IMR-90 (cell line): Measurements from ENCODE around the gene CCDC170. TPM values are rescaled to one million over a fixed set of nuclear protein-coding genes. Genes with fewer than 3 reads are reported as not detected.

Source experiments
- ATAC-seq: fragments of 200-7000 bp; cut with Tn5 transposase; 2 replicates; pipeline ENCODE4 v1.9.1; 2020; ENCODE audit warnings: low read depth, mild to moderate bottlenecking, moderate library complexity
- BruUV-seq: library from RNA; stranded (reverse); fragments of 400-500 nt; replicated peaks from 2 replicates; lab custom pipeline; 2021; lab: Mats Ljungman, UMichigan
- CTCF ChIA-PET: fragments of 300-600 bp; formaldehyde crosslinking; extraction: SDS; loops from one replicate; lab custom pipeline; 2021; ENCODE audit warnings: antibody characterized with exemption; lab: Yijun Ruan, JAX
- POLR2A ChIA-PET: fragments of 300-600 bp; sonication (Branson Sonifier 250); formaldehyde crosslinking; loops from one replicate; lab custom pipeline; 2022; ENCODE audit warnings: antibody characterized with exemption; ENCODE audit not compliant: unreplicated experiment; lab: Charles Lee
- DNase-seq: peaks from one replicate; pipeline ENCODE4 v3.0.0; 2013
- H2AFZ ChIP-seq: replicated peaks from 2 replicates; pipeline ENCODE3; 2013; ENCODE audit warnings: low read length, mild to moderate bottlenecking; ENCODE audit not compliant: poor library complexity
- H2AK5ac ChIP-seq: 2 replicates; pipeline ENCODE4 v1.6.1; 2013; ENCODE audit warnings: low read depth, low read length, inconsistent platforms
- H2AK9ac ChIP-seq: replicated peaks from 2 replicates; pipeline ENCODE3; 2013; ENCODE audit warnings: mild to moderate bottlenecking, low read depth, low read length, moderate library complexity; ENCODE audit not compliant: poor library complexity
- H2BK120ac ChIP-seq: 2 replicates; pipeline ENCODE4 v1.6.1; 2013; ENCODE audit warnings: low read depth, low read length, inconsistent platforms
- H2BK15ac ChIP-seq: 3 replicates; pipeline ENCODE4 v1.6.1; 2013; ENCODE audit warnings: low read depth, low read length, inconsistent platforms
- H2BK20ac ChIP-seq: 2 replicates; pipeline ENCODE4 v1.6.1; 2013; ENCODE audit warnings: low read depth, mild to moderate bottlenecking, inconsistent platforms, low read length, moderate library complexity
- H2BK5ac ChIP-seq: 2 replicates; pipeline ENCODE4 v1.6.1; 2013; ENCODE audit warnings: mild to moderate bottlenecking, low read depth, low read length, inconsistent platforms; ENCODE audit not compliant: poor library complexity, severe bottlenecking
- H3K14ac ChIP-seq: replicated peaks from 2 replicates; pipeline ENCODE4 v1.6.1; 2013; ENCODE audit warnings: low read depth, low read length, inconsistent platforms
- H3K18ac ChIP-seq: 2 replicates; pipeline ENCODE4 v1.6.1; 2013; ENCODE audit warnings: low read depth, low read length, control low read depth
- H3K23ac ChIP-seq: 2 replicates; pipeline ENCODE4 v1.6.1; 2013; ENCODE audit warnings: low read depth, low read length, inconsistent platforms
- H3K27ac ChIP-seq: 2 replicates; pipeline ENCODE4 v1.5.1; 2013; ENCODE audit warnings: mild to moderate bottlenecking, control low read depth, low read length; ENCODE audit not compliant: insufficient read depth
- H3K27me3 ChIP-seq: 2 replicates; pipeline ENCODE4 v1.6.1; 2013; ENCODE audit warnings: low read length; ENCODE audit not compliant: control insufficient read depth, insufficient read depth
- H3K36me3 ChIP-seq: 2 replicates; pipeline ENCODE4 v1.6.1; 2013; ENCODE audit warnings: low read length, mixed read lengths; ENCODE audit not compliant: control insufficient read depth, insufficient read depth
- H3K4ac ChIP-seq: 2 replicates; pipeline ENCODE4 v1.6.1; 2013; ENCODE audit warnings: low read depth, low read length, inconsistent platforms
- H3K4me1 ChIP-seq: 2 replicates; pipeline ENCODE4 v1.6.1; 2013; ENCODE audit warnings: low read length, mixed read lengths; ENCODE audit not compliant: control insufficient read depth, insufficient read depth
- H3K4me2 ChIP-seq: 2 replicates; pipeline ENCODE4 v1.6.1; 2013; ENCODE audit warnings: low read depth, mild to moderate bottlenecking, control low read depth, low read length, moderate library complexity
- H3K4me3 ChIP-seq: 2 replicates; pipeline ENCODE4 v1.5.1; 2013; ENCODE audit warnings: low read depth, mild to moderate bottlenecking, control low read depth, low read length, moderate library complexity; ENCODE audit not compliant: insufficient read depth
- H3K56ac ChIP-seq: 2 replicates; pipeline ENCODE4 v1.6.1; 2013; ENCODE audit warnings: low read length, inconsistent platforms; ENCODE audit not compliant: insufficient read depth; ENCODE audit errors: extremely low read depth
- H3K79me1 ChIP-seq, 2 experiments: 2 replicates each; pipeline ENCODE4 v1.6.1; 2013; ENCODE audit warnings: low read length in 2 of 2, inconsistent platforms in 1 of 2, low read depth in 1 of 2
- H3K9ac ChIP-seq: 2 replicates; pipeline ENCODE4 v1.6.1; 2013; ENCODE audit warnings: low read depth, low read length, control low read depth
- H3K9me1 ChIP-seq: 2 replicates; pipeline ENCODE4 v1.6.1; 2013; ENCODE audit warnings: low read length, inconsistent platforms; ENCODE audit not compliant: insufficient read depth
- H3K9me3 ChIP-seq: 2 replicates; pipeline ENCODE4 v1.6.1; 2013; ENCODE audit warnings: low read length; ENCODE audit not compliant: control insufficient read depth, insufficient read depth
- H4K20me1 ChIP-seq: 2 replicates; pipeline ENCODE4 v1.6.1; 2013; ENCODE audit warnings: low read length, inconsistent platforms; ENCODE audit not compliant: insufficient read depth
- H4K5ac ChIP-seq: 2 replicates; pipeline ENCODE4 v1.6.1; 2013; ENCODE audit warnings: mild to moderate bottlenecking, low read depth, low read length, control low read depth
- H4K8ac ChIP-seq, 2 experiments: 2 replicates each; pipeline ENCODE4 v1.6.1; 2013; ENCODE audit warnings: low read depth in 2 of 2, low read length in 2 of 2, control low read depth in 1 of 2, inconsistent platforms in 1 of 2
- H4K91ac ChIP-seq: 2 replicates; pipeline ENCODE4 v1.6.1; 2013; ENCODE audit warnings: low read depth, low read length, inconsistent platforms; ENCODE audit not compliant: insufficient read depth
- BHLHE40 ChIP-seq: fragments of 150-350 bp; IDR thresholded peaks from 2 replicates; pipeline ENCODE4 v1.6.1; 2016; ENCODE audit warnings: mild to moderate bottlenecking, low read depth, low read length
- CEBPB ChIP-seq: IDR thresholded peaks from 2 replicates; pipeline ENCODE4 v1.6.1; 2012; ENCODE audit warnings: low read depth, low read length, improper control_type of control experiment
- CHD1 ChIP-seq: IDR thresholded peaks from 2 replicates; pipeline ENCODE4 v1.6.1; 2012; ENCODE audit warnings: low read depth, low read length, improper control_type of control experiment
- CTCF ChIP-seq: conservative IDR thresholded peaks from 2 replicates; pipeline ENCODE4 v1.5.1; 2012; ENCODE audit warnings: mild to moderate bottlenecking, low read depth, low read length, improper control_type of control experiment
- ELK1 ChIP-seq: fragments of 150-350 bp; IDR thresholded peaks from 2 replicates; pipeline ENCODE4 v1.6.1; 2016; ENCODE audit warnings: low read depth, mild to moderate bottlenecking, low read length, moderate library complexity, borderline replicate concordance
- FOS ChIP-seq: fragments of 150-350 bp; IDR thresholded peaks from 2 replicates; pipeline ENCODE4 v1.6.1; 2016; ENCODE audit warnings: low read depth, low read length
- MAFK ChIP-seq: IDR thresholded peaks from 2 replicates; pipeline ENCODE4 v1.6.1; 2012; ENCODE audit warnings: low read depth, low read length, improper control_type of control experiment
- MAZ ChIP-seq: IDR thresholded peaks from 2 replicates; pipeline ENCODE4 v1.6.1; 2012; ENCODE audit warnings: low read depth, mild to moderate bottlenecking, low read length, improper control_type of control experiment, moderate library complexity, borderline replicate concordance
- MXI1 ChIP-seq: IDR thresholded peaks from 2 replicates; pipeline ENCODE4 v1.6.1; 2012; ENCODE audit warnings: low read depth, mild to moderate bottlenecking, low read length, moderate library complexity, borderline replicate concordance
- RAD21 ChIP-seq: IDR thresholded peaks from 2 replicates; pipeline ENCODE4 v1.6.1; 2012; ENCODE audit warnings: low read length, improper control_type of control experiment
- RFX5 ChIP-seq: IDR thresholded peaks from 2 replicates; pipeline ENCODE4 v1.8.0; 2012; ENCODE audit warnings: low read depth, mild to moderate bottlenecking, low read length, moderate library complexity
- SMC3 ChIP-seq: fragments of 150-350 bp; IDR thresholded peaks from 2 replicates; pipeline ENCODE4 v1.6.1; 2016; ENCODE audit warnings: low read depth, mild to moderate bottlenecking, antibody characterized with exemption, low read length, moderate library complexity
- USF2 ChIP-seq: fragments of 150-350 bp; IDR thresholded peaks from 2 replicates; pipeline ENCODE4 v1.6.1; 2017; ENCODE audit warnings: mild to moderate bottlenecking, antibody characterized with exemption, low read length, low read depth
- WGBS, 2 experiments: methylation state at CpG; one replicate each; pipeline versions ENCODE4 v1.1.5 to v1.1.7; 2013; ENCODE audit warnings: missing lambda C conversion rate in 2 of 2; ENCODE audit not compliant: insufficient read length in 1 of 2; ENCODE audit errors: extremely low coverage in 2 of 2; 5-methylcytosine and 5-hydroxymethylcytosine counted together
- dilution Hi-C: fragments of 300-500 bp; cut with HindIII; formaldehyde crosslinking; loops from one replicate; pipeline ENCODE4 v1.14.3; 2018; ENCODE audit warnings: low sequenced_read_pairs; ENCODE audit not compliant: unreplicated experiment
- in situ Hi-C: fragments of 300-500 bp; cut with MboI; formaldehyde crosslinking; loops from 3 replicates; pipeline ENCODE4 v1.14.3; 2019; ENCODE audit warnings: low sequenced_read_pairs, inconsistent platforms, mixed read lengths
- intact Hi-C: fragments of 100-400 bp; cut with micrococcal nuclease; formaldehyde crosslinking; loops from 2 replicates; pipeline ENCODE4 v1.10.0; 2022
- polyA plus RNA-seq, 3 experiments: library from polyadenylated mRNA; depleted of rRNA; stranded (reverse); fragments of >200 nt; gene quantifications; 2 replicates each; pipeline ENCODE4 v1.2.3, GENCODE V29; 2012; ENCODE audit warnings: low replicate concordance in 1 of 3
- total RNA-seq: library from RNA; depleted of rRNA; stranded (reverse); fragments of >200 nt; gene quantifications from 2 replicates; pipeline ENCODE4 v1.2.3, GENCODE V29; 2012

Gene CCDC170
- total and polyA plus RNA-seq, 2 of the 4 experiments (the other 2 are of a cell fraction), result 0.12 to 0.54 TPM

- no peak overlapping the region for H2BK20ac ChIP-seq
- CTCF ChIA-PET, result no interaction called here
- in situ Hi-C loops (no loop called here), intact Hi-C loops (no loop called here), dilution Hi-C loops (no loop called here)
- no peak overlapping the region for H3K18ac ChIP-seq
- TF ChIP-seq FOS, result no peak
- TF ChIP-seq ELK1, result no peak
- no peak for TF ChIP-seq USF2
- TF ChIP-seq CTCF, result no peak
- TF ChIP-seq RAD21, result no peak
- no peak for TF ChIP-seq BHLHE40
- TF ChIP-seq RFX5, result no peak
- no peak for TF ChIP-seq CHD1
- no peak for TF ChIP-seq CEBPB
- no peak for TF ChIP-seq MXI1
- no peak for TF ChIP-seq MAFK
- TF ChIP-seq SMC3, result no peak
- TF ChIP-seq MAZ, result no peak
- no peak overlapping the region for H2AK9ac ChIP-seq
- no peak overlapping the region for H3K4ac ChIP-seq
- no peak overlapping the region for H4K91ac ChIP-seq
- H3K9me3 ChIP-seq, result no peaks in the 10 kb centered on the region
- H3K9ac ChIP-seq, result no peak overlapping the region
- H4K5ac ChIP-seq, result no peak overlapping the region
- H4K8ac ChIP-seq, result no peak overlapping the region
- H3K4me3 ChIP-seq, result no peak overlapping the region
- H3K27ac ChIP-seq, result no peak overlapping the region
- no peak overlapping the region for H2BK120ac ChIP-seq
- no peak overlapping the region for H2AFZ ChIP-seq
- H2AK5ac ChIP-seq, result no peak overlapping the region
- no peak for ATAC-seq
- WGBS, 2 experiments, result no CpG with 5 or more reads among the region's 1 CpG
- no peak overlapping the region for H3K56ac ChIP-seq
- no peaks in the 10 kb centered on the region for H3K36me3 ChIP-seq
- no peaks in the 10 kb centered on the region for H3K4me1 ChIP-seq
- H3K4me2 ChIP-seq, result no peak overlapping the region
- H2BK5ac ChIP-seq, result no peak overlapping the region
- H3K14ac ChIP-seq, result no peak overlapping the region
- H2BK15ac ChIP-seq, result no peak overlapping the region
- no peaks in the 10 kb centered on the region for H3K9me1 ChIP-seq
- no peaks in the 10 kb centered on the region for H4K20me1 ChIP-seq
- no peak for DNase-seq
- no peaks in the 10 kb centered on the region for H3K27me3 ChIP-seq
- no TSS peak for BruUV-seq
- no peak overlapping the region for H3K23ac ChIP-seq
- no peaks in the 10 kb centered on the region for H3K79me1 ChIP-seq
- POLR2A ChIA-PET, result no interaction called here
Observed at GRCh38 chr6:151549790-151550189, 56.0 kb downstream of the CCDC170 start.
